ENCODE data around the gene PDE10A.
"Not testable (repeated sequence)": the region's sequence is repeated elsewhere in the genome, so short reads cannot be mapped to it uniquely, and the experiment has no call there.

PDE10A gene

GRCh38 chr6:165618891-165619290 is 44.1 kb downstream of the PDE10A start:
- DNase-seq: not testable (repeated sequence)

GRCh38 chr6:165618241-165618640 is 44.8 kb downstream of the PDE10A start:
- no peak for DNase-seq

GRCh38 chr6:165617528-165617927 is 45.5 kb downstream of the PDE10A start:
- DNase-seq: no peak

GRCh38 chr6:165616116-165616515 is 46.9 kb downstream of the PDE10A start:
- no peak for DNase-seq

DNA sequence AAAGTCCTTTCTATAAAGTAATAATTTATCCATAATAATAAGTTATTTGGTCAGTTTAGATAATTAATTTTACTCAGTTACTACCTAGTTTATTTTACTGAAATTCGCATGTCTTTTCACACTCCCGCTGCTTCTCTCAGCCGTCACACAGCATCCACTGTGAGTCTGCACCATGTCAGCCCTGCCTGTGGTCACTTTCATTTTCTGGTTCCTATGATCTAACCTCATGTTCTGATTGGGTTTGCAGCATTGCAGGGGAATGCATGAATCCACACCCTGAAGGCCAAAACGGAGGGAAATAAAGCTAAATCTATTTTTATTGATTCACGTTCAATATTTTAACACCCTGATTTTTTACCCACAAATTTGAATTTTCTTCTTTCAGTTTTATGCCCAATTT is 47.4 kb downstream of the PDE10A start:
- no peak for DNase-seq

- DNase-seq: no peak
Observed at GRCh38 chr6:165611294-165611693, 51.7 kb downstream of the PDE10A start.

- DNase-seq: not testable (repeated sequence)
Observed at GRCh38 chr6:165608577-165608976, 54.5 kb downstream of the PDE10A start.

DNA sequence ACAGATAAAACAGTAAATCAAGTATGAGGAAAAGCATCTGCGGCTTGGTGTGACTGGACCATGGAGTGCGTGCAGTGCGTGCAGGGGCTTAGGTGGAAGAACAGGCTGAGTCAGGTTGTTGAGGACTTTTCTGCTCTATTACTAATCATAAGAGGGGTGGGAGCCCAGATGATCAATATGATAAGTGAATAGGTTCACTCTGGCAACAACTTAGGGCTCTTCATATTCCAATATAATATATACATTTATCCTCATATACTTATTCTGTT is 56.4 kb downstream of the PDE10A start:
- no peak for DNase-seq

- DNase-seq: no peak
Observed at GRCh38 chr6:165605901-165606739, 56.9 kb downstream of the PDE10A start.

GRCh38 chr6:165605182-165605875 is 57.7 kb downstream of the PDE10A start:
- no peak for DNase-seq

DNA sequence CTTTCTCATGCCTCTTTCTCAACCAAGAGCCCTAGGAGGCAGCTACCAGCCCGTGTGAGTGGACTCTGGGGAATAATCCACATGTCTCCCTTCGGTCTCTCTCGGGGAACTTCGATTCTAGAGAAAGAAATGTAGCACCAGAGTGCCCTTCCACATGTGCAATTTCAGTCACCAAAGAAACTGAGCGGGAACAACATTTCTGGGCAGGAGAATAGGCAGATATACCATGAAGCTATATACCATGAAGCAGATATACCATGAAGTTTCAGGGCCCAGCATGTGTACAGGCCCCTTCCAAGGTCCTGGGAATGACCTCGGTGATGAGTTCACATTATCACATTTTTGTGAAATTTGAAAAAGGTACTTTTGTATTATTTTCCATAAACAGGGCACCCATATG is 60.8 kb downstream of the PDE10A start:
- no peak for DNase-seq

- no peak for DNase-seq
Observed at GRCh38 chr6:165600606-165601005, 62.4 kb downstream of the PDE10A start.

GRCh38 chr6:165599596-165600487 is 63.2 kb downstream of the PDE10A start:
- no peak for DNase-seq

GRCh38 chr6:165599121-165599520 is 63.9 kb downstream of the PDE10A start:
- no peak for DNase-seq

DNA sequence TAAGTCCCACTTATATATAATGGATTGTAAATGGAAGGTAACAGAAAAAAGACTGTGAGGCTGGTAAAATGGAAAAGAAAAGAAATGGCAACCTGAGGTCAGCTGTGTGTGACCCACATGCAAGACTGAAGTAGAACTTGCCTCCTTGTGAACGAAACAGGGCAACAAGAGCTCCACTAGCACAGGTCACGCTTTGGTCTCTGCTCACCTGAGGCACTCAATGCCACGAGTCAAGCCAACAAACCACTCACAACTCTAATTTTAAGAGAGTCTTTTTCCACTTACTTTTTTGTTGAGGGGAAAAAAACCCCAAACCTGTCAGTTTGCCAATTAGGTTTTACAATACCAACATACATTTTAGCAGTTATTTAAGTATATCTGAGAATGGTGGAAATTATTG is 65.2 kb downstream of the PDE10A start:
- DNase-seq: no peak

GRCh38 chr6:165594584-165595333 is 68.3 kb downstream of the PDE10A start:
- no peak for DNase-seq

GRCh38 chr6:165592947-165593346 is 70.1 kb downstream of the PDE10A start:
- DNase-seq: not testable (repeated sequence)

DNA sequence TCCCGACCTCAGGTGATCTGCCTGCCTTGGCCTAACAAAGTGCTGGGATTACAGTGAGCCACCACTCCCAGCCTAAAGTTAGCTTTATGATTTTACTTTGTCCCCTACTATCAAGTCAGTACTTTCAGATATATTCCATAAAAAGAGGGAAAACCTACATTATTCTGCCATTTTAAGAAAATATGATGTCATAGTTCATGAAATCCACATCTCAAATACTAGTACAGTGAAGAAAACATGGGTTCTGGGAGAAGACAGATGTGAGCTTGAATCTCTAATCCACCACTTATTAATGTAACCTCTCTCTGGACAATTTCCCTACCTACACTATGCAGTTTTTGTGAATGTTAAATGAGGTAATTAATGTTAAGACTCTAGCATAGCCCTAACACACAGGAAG is 74.5 kb downstream of the PDE10A start:
- DNase-seq: no peak

DNA sequence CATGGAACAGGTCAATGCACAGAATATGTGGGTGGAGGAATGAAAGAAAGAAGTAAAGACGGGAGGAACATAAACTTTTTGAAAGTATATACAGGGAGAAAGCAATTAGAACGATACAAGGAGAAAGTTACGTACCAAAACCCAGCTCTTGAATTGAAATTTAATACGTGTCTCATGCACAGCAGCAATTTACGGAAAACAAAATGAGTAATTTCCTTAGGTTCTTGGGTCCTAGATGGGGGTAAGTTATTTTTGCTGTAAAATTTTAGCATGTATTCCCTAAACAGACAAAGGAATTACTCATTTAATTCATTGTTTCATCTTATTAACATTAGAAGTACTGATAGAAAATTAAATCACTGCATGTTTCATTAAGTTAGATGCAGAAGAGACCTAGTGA is 75.8 kb downstream of the PDE10A start:
- no peak for DNase-seq

- DNase-seq: no peak
Observed at GRCh38 chr6:165586706-165587105, 76.3 kb downstream of the PDE10A start.

GRCh38 chr6:165585060-165585459 is 78.0 kb downstream of the PDE10A start:
- DNase-seq: no peak

GRCh38 chr6:165584541-165584940 is 78.5 kb downstream of the PDE10A start:
- DNase-seq: no peak

- no peak for DNase-seq
Observed at GRCh38 chr6:165581678-165582077, 81.4 kb downstream of the PDE10A start.
